HT-29 (cell line): Measurements from ENCODE around the gene METTL21A. TPM values are rescaled to one million over a fixed set of nuclear protein-coding genes. Genes with fewer than 3 reads are reported as not detected.
"Not testable (repeated sequence)": the region's sequence is repeated elsewhere in the genome, so short reads cannot be mapped to it uniquely, and the experiment has no call there.

Experiments used
- DNase-seq: peaks from one replicate; pipeline ENCODE4 v3.0.0-alpha.2; 2015; ENCODE audit warnings: low spot score
- total RNA-seq: library from RNA; depleted of rRNA; stranded (reverse); fragments of >200 nt; shearing (Covaris generic); gene quantifications from 2 replicates; pipeline ENCODE4 v1.2.3, GENCODE V29; 2014; rRNA removed

METTL21A gene
- total RNA-seq = 40.9 and 61.7 TPM in 2 replicates

DNA sequence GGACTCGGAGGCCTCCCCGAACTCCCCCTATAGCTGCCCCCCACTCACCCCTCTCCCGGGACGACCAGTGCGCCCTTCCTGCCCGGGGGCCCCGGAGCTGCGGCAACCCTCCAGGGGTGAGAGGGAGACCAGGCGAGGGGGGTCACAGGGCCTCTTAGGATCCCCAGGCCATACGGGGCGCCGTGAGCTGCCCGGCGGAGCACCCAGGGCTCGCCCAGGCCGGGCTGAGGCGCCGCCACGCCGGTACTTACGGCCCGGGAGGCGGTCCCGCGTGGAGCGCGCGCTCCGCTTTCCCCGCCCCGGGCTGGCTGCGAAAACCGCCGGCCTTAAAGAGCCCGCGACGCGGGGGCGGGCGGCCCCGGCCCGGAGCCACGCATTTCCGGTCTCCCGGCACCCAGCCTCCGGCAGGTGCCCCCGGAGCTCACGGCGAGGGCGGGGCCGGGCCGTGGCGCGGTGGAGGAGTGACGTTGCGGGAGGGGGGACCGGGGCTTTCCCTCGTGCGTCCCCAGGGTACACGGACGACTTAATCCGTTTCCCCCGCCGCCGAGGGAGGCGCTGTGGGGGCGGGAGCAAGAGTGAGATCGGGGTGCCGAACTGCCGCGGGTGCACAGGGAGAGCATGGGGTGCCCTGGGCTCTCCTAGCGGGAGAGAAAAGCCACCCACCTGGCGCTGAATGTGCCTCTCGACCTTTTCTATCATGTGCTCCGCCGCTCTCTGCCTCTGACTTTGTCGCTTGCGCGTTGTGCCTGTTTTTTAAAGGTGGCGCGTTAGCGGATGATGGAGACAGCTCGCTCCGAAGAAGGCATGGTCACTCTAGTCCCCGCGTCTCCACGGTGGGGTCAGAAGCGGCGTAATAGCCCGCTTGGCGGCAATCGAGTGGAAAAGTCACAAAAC is at the start of gene METTL21A:
Gene METTL21A, minus strand, starts transcription at position 381 of the 894 bp plus-strand sequence. CDS start 1,019 bp downstream, outside the sequence.
- DNase-seq = peak; percentile 89

- DNase-seq = no peak
Observed at GRCh38 chr2:207674826-207675225, 49.6 kb upstream of the METTL21A start.

DNA sequence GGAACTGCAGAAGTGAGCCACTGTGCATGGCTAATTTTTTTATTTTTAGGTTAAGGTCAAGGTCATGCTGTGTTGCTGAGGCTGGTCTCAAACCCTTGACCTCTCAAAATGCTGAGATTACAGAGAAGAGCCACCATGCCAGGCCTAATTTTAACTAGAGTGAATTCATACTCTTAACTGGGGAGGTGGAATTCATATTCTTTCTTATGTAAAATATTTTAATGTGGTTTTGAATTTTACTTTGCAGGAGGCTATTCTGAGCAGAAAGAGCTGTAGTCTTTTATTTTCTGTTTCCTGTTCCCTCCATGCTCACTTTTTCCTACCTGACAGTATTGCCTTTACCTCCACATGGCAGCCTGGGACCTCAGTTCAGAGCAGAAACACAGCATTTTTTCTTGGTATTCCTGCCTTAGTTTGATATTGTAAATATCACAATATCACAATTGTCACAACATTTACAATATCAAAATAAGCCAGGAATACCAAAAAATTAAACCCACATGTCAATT is 49.1 kb upstream of the METTL21A start:
- no peak for DNase-seq

DNA sequence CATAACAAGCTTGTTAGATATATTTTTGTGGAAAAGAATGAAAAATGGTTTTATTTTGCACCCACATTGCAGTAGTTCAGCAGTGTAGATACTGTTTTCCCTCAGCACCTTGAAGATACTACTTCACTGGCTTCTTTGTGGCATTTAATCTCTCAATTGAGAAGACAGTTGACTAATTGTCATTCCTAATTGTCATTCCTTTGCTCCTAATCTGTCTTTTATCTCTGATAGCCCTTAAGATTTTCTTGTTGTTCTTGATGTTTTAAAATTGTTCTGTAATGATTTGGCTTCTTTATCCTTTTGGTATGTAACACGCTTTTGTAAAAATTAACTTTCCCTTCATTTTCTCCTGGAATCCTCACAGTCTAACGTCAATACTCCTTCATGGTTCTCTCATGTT is 48.2 kb upstream of the METTL21A start:
- no peak for DNase-seq

GRCh38 chr2:207670887-207671286 is 45.7 kb upstream of the METTL21A start:
- no peak for DNase-seq

DNA sequence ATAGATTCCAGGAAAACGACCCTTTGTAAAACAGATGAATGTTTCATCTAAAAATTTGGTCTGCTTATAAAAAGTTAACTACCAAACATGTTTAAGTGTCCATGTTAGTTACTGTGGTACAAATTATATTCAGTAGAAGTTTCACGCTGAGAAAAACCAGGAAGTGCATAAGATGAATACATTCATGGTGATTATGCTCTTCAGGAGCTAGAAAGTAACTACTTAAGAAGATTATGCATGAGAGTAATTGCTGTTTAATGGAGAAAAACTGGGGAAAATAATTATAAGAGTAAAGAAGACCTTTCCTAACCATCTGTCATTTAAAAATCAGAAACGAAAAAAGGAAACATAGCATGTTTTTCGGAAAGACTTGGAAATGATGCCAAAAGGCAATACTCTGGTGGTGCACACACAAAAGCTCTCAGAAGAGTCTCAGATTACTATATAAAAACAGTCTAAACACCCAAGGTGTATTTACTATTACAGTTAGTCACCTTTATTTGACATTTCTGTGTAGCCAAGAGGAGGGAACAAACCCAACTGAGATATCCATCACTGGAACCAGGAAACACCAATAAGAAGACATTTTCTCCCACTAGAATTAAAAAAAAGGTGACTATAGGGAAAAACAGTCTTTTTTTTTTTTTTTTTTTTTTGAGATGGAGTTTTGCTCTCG is 38.8 kb upstream of the METTL21A start:
- no peak for DNase-seq

GRCh38 chr2:207662203-207662602 is 37.0 kb upstream of the METTL21A start:
- DNase-seq = no peak

GRCh38 chr2:207660994-207661393 is 35.8 kb upstream of the METTL21A start:
- DNase-seq = peak; percentile 16

DNA sequence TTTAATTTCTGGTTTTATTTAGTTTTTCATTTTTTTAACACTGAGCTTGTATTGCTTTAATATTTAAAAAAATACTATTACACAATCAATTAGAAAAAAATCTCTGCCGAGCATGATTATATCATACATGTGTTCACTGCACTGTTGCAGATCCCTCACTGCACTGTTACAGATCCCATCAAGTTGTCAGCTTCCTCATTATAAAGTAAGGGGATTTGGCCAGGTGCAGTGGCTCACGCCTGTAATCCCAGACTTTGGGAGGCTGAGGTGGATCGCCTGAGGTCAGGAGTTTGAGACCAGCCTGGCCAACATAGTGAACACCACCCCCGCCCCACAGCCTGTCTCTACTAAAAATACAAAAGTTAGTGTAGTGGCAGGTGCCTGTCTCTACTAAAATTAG is 33.0 kb upstream of the METTL21A start:
- DNase-seq = no peak

DNA sequence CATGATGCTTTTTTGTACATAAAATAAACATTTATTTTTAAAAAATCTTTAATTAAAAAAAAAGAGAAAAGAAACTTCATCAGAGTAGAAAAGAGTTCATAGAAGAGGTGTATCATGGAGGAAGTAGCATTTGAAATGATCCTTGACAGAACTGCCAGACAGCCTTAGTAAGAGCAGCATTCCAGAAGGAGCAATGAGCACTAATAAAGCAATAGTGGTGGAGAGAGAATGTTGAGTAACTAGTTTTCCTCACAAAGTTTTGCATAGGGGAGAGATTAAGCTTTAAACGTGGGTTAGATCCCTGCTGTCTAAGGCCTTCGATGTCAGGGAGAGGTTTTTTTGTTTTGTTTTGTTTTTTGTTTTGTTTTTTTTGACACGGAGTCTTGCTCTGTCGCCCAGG is 29.8 kb upstream of the METTL21A start:
- no peak for DNase-seq

- not testable (repeated sequence) for DNase-seq
Observed at GRCh38 chr2:207646582-207646981, 21.4 kb upstream of the METTL21A start.

DNA sequence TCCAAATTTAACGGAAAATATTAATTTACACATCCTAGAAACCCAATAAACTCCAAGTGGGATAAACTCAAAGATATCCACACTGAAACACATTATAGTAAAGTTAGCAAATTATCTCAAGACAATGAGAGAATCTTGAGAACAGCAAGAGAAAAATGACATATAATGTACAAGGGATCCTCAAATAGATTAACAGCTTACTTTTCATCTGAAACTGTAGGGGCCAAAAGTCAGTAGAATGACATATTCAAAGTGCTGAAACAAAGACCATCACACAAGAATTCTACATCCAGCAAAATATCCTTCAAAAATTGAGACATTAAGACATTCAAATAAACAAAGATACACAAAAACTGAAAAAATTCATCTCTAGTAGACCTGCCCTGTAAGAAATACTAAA is 18.7 kb upstream of the METTL21A start:
- no peak for DNase-seq

- DNase-seq = no peak
Observed at GRCh38 chr2:207640661-207641060, 15.5 kb upstream of the METTL21A start.

DNA sequence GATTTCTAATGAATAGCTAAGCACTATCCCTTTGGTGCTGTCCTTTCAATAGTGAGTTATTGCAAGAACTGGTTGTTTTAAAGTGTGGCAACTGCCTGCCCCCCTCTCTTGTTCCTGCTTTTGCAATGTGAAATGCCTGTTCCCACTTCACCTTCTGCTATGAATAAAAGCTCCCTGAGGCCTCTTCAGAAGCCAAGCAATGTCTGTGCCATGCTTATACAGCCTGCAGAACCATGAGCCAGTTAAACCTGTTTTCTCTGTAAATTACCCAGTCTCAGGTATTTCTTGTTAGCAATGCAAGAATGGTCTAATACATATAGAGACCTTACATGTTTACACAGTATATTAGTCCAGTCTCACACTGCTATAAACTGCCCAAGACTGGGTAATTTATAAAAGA is 15.0 kb upstream of the METTL21A start:
- no peak for DNase-seq

DNA sequence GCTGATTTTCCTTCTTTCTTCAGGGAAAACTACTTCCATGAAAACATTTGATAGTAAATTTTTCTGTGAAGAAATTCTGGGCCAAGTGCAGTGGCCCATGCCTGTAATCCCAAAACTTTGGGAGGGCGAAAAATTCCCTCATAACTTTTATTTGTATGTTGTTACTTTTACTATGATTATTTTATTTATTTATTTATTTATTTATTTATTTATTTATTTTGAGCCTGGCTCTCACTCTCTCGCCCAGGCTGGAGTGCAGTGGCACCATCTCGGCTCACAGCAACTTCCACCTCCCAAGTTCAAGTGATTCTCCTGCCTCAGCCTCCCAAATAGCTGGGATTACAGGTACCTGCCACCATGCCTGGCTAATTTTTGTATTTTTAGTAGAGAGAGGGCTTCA is 14.1 kb upstream of the METTL21A start:
- DNase-seq = not testable (repeated sequence)

DNA sequence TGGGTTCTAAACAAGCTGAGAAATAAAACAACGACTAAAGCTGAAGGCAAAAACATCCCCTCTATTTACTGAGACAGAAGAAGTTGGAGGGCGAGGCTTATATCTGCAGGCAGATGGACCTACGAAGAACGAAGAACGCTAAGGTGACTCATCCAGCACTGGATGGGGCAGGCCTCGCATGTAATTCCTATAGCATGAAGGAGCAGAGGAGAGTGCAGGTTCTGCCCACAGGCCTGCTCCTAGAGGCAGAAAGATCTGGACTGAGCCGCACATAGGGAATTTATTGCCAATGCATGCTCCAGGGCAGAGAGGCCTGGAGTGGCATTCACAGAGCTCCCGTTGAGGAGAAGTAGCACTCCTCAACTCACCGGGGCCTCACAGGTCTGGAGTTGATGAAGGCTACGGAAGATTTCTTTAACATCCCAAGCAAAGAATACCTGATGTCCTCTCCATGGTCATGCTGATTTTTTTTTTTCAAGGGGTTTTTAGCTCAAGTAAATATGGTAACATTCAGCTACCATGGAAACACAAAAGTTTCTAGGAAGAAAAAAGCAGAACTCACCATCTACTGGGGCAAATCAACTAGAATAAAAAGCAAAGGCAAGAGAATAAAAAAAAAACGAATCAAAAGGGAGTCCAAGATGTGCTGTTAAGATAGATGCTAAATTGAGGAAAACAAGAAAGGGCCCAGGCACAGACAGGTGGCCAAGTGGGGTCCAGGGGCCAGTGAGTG is 10.4 kb upstream of the METTL21A start:
- no peak for DNase-seq

DNA sequence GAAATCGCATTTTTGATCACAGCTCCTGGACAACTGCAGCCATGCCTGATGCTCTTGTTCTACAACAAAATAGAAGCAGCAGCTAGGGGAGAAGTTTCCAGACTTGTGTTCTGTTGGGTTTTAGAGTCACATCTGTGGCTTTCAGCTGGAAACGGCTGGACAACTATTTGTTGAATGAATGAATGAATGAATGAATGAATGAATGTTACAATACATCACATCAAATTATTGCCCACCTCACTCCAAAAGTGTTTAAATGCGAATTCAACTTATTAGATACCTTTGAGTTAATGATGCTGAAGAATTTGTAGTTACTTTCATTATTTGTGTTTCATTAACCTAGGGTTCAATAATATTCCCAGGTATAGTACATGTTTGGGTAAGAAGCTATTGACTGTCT is 8.5 kb upstream of the METTL21A start:
- no peak for DNase-seq

GRCh38 chr2:207632575-207633493 is 7.6 kb upstream of the METTL21A start:
- DNase-seq = peak; percentile 35

- DNase-seq = no peak
Observed at GRCh38 chr2:207630491-207630890, 5.3 kb upstream of the METTL21A start.

DNA sequence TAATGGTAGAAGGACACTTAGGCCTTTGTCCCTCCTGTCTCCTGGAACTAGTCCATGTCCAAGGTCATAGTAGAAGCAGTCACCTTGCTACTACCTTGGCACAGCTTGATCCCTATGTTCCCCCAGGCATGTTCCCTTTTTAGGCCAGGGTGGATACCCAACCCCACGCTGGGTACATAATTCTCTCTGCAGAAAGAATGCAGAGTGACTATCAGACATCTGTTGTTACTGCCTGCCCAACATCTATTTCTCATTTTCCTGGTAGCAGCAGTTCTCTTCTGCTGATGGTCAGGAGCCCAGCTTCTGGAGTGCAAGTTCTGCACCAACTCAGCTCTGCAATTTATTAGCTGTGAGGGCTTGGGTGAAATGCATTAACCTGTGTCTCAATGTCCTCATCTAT is 4.4 kb upstream of the METTL21A start:
- DNase-seq = no peak
